Mammary microvascular endothelial cell (primary cell): Measurements from ENCODE around the gene ARHGAP32. TPM values are rescaled to one million over a fixed set of nuclear protein-coding genes. Genes with fewer than 3 reads are reported as not detected.

ENCODE experiments used
- total RNA-seq: library from RNA; depleted of rRNA; stranded (reverse); fragments of >200 nt; gene quantifications from 2 replicates; pipeline ENCODE4 v1.2.3, GENCODE V29; 2015

The ARHGAP32 gene
- 2.9 and 3.1 TPM in 2 replicates for total RNA-seq

DNA sequence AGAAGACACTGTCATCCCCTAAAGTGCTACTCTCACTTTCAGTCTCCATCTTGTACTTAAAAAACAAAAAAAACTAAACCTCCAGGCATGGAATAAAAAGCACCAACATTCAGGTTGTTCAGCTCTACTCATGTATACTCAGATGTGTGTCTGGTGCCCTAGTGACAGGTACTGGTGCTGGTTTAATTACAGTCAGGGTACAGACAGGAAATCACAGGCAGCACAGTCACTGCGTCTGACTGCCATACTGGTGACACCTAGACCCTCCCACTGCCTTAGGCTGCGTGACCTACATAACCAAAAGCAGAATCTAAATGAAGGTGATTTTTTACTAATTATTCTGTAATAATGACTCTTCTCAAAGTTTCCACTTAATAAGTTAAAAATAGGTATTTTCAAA lies at the start of gene ARHGAP32:
TSS of gene ARHGAP32 (minus strand) at position 176 of the 400 bp plus-strand sequence. CDS start at position 49, 127 bp downstream.

DNA sequence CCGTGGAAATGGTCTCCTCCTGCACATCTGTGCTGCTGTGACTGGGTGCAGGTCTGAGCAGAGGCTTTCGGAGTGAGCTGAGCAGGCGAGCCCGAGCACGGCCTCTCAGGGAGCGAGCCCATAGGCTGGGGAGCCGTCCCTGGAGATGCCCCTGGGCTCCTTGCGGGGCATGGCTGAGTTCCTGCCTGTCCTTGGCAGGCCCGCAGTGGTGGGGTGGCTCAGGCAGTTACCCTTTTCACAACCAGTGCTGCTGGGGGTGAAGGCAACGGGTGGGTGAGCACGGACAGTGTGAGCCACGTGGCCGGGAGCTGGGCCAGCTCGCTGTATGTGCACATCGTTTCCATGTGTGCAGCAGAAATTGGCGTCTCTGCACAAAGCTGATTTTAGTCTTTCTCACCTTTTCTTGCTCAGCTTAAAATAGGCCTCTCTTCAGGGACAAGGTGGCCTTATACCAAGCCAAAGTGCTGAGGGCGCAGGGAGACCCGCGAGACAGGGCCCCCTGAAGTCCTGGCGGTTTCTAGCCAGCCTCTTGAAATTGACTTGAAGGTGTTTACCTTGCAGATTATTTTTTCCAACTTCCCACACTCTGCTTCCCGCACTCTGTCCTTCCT lies 249.2 kb downstream of the ARHGAP32 start, which contains the start of gene TP53AIP1:
TSS of gene TP53AIP1 (minus strand) at position 55 of the 611 bp plus-strand sequence. CDS start 5,053 bp downstream, outside the sequence.

Other genes starting within 250 kb of the ARHGAP32 start
- gene TP53AIP1, start 249.5 kb downstream of the ARHGAP32 start, total RNA-seq, result not detected in 2 replicates
- not detected in 2 replicates for gene BARX2, start 183.5 kb upstream of the ARHGAP32 start, total RNA-seq